ENCODE results near the gene GLRX.
A peak's percentile ranks its signal among the peaks of the same experiment; 100 is the strongest.

Gene GLRX

DNA sequence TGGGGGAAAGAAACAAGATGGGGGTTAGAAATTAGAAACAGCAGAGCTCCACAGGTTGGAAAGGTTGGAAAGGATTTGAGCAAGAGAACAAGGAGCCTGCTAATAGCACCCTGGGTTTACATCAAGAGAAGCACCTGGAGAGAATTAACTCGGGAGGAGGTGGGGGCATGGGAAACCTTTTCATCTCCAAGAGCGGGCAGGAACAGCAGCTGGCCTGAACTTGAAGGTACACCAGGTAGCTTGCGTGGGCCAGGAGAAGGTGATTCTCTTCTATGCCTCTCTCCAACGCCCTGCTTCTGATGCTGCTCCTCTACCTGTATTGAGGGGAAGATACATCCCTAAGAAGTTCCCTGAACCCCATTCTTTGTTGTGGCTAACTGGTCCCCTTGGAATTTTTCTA lies 37.1 kb upstream of the GLRX start:
- peaks cover 6 to 28% (median 17%) of the 10 kb centered on the region in 4 experiments for H3K4me1 ChIP-seq (ENCODE audit: control extremely low read depth in 1 of 4, control insufficient read depth in 4 of 4, insufficient read depth in 4 of 4, low read length in 3 of 4)
- H3K27me3 ChIP-seq (replicated peaks in 2 of 5; ENCODE audit: control insufficient read depth in 4 of 5, insufficient read depth in 5 of 5, low read length in 4 of 5), result no peaks in the 10 kb centered on the region
- no peak overlapping the region for H3K4me3 ChIP-seq (ENCODE audit: control insufficient read depth in 1 of 7, extremely low read depth in 1 of 7, insufficient read depth in 4 of 7, low read depth in 2 of 7, low read length in 6 of 7)
- WGBS (ENCODE audit: insufficient coverage), result 100% methylated on average over 3 of the region's 4 CpGs
- POLR2A ChIA-PET, result no interaction called here
- no peaks in the 10 kb centered on the region for H3K36me3 ChIP-seq (ENCODE audit: control insufficient read depth in 4 of 4, insufficient read depth in 4 of 4, low read length in 3 of 4)
- H3K9me3 ChIP-seq (ENCODE audit: control extremely low read depth in 1 of 5, control insufficient read depth in 4 of 5, insufficient read depth in 2 of 5, low read depth in 1 of 5, low read length in 4 of 5), result no peaks in the 10 kb centered on the region
- no peak overlapping the region for H3K27ac ChIP-seq (ENCODE audit: insufficient read depth in 1 of 2, low read depth in 1 of 2, low read length in 2 of 2, poor library complexity in 1 of 2, severe bottlenecking in 2 of 2)
- CTCF ChIA-PET, result interaction anchor here (0.8 to 3.9 kb wide), 9 partner anchors 11 to 743 kb away, joined by 3 to 52 read pairs (median 7); partner anchors contain the start of gene ELL2
- DNase-seq, result no peak

DNA sequence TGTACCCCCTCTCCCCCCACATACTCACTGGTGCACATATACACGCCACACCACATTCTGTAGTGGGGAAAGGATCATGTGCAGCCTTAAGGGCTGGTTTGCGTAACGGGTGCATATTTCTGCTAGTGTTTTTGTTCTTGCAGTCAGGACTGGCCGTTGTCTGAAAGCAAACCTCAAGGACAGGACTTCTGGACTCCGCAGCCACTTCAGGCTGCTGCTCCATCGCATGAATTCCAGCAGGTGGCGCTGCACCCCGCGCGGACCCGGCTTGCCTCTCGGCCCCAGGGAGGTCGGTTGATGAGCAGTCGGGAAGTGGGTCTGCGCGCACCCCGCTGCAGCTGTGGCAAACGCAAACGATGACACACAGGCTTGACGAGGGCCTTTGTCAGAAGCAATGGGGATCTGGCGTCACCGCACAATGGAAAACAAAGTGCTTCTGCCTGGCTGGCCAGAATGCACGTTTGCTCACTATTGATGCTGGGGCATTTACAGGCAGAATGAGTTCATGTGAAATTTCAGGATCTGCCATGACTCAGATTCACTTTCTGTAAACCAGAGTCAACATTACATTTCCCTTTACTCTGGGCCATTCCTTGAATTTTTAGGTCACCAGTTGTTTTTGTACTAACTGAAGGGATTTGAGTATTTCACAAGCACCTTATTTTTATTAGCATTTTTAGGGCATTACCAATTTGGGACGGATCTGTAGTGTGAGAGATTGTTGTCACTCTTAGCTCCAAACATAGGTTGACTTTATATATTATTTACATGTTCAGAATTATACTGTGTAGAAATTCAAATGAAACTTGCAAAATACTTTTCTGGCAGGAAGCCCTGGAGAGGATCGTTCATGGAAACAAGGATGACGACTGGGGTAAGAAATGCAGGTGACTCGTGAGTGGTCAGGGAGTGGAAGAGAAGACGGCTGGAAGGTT lies 36.4 kb upstream of the GLRX start:
- ChIA-PET POLR2A (no interaction called here), CTCF (interaction anchor here (1.1 to 3.9 kb wide), 10 partner anchors 10 to 745 kb away, joined by 3 to 52 read pairs (median 6); partner anchors contain the start of gene ELL2)
- WGBS (ENCODE audit: insufficient coverage), result 18% methylated on average over 26 of the region's 28 CpGs
- Histone ChIP-seq H3K27me3 (replicated peaks in 2 of 5; ENCODE audit: control insufficient read depth in 4 of 5, insufficient read depth in 5 of 5, low read length in 4 of 5) (no peaks in the 10 kb centered on the region), H3K4me3 (ENCODE audit: control insufficient read depth in 1 of 7, extremely low read depth in 1 of 7, insufficient read depth in 4 of 7, low read depth in 2 of 7, low read length in 6 of 7) (peak overlapping the region in 4 of 7 experiments; percentile 11 to 70 (median 35)), H3K36me3 (ENCODE audit: control insufficient read depth in 4 of 4, insufficient read depth in 4 of 4, low read length in 3 of 4) (no peaks in the 10 kb centered on the region), H3K27ac (ENCODE audit: insufficient read depth in 1 of 2, low read depth in 1 of 2, low read length in 2 of 2, poor library complexity in 1 of 2, severe bottlenecking in 2 of 2) (no peak overlapping the region), H3K4me1 (ENCODE audit: control extremely low read depth in 1 of 4, control insufficient read depth in 4 of 4, insufficient read depth in 4 of 4, low read length in 3 of 4) (peaks cover 6 to 28% (median 17%) of the 10 kb centered on the region in 4 experiments), H3K9me3 (ENCODE audit: control extremely low read depth in 1 of 5, control insufficient read depth in 4 of 5, insufficient read depth in 2 of 5, low read depth in 1 of 5, low read length in 4 of 5) (no peaks in the 10 kb centered on the region)
- peak; percentile 92 to 96 (median 96) for DNase-seq

DNA sequence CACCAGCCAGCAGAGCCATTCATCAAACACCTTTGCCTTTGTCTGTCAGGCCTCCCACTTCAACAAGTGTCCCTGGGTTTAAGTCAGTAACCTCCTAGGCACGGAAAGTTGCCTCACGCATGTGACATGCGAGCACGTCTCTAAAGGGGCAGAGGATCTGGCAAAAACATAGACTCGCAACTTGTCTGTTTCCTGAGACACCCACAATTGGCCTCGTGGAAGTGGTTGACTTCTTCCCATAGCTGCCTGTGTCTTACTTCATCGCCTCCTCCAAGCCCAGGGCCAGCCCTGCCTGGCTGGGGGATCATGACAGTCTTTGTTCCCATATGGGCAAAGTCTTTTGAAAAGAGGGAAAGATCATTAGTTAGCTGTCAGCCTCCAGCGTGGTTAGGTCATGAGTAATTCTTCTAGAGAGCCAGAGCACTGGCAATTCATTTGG lies 35.5 kb upstream of the GLRX start:
- no peak for DNase-seq
- 67% methylated on average over 7 of the region's 8 CpGs for WGBS (ENCODE audit: insufficient coverage)
- Histone ChIP-seq H3K27me3 (replicated peaks in 2 of 5; ENCODE audit: control insufficient read depth in 4 of 5, insufficient read depth in 5 of 5, low read length in 4 of 5) (no peaks in the 10 kb centered on the region), H3K4me3 (ENCODE audit: control insufficient read depth in 1 of 7, extremely low read depth in 1 of 7, insufficient read depth in 4 of 7, low read depth in 2 of 7, low read length in 6 of 7) (no peak overlapping the region), H3K9me3 (ENCODE audit: control extremely low read depth in 1 of 5, control insufficient read depth in 4 of 5, insufficient read depth in 2 of 5, low read depth in 1 of 5, low read length in 4 of 5) (no peaks in the 10 kb centered on the region), H3K27ac (ENCODE audit: insufficient read depth in 1 of 2, low read depth in 1 of 2, low read length in 2 of 2, poor library complexity in 1 of 2, severe bottlenecking in 2 of 2) (no peak overlapping the region), H3K36me3 (ENCODE audit: control insufficient read depth in 4 of 4, insufficient read depth in 4 of 4, low read length in 3 of 4) (no peaks in the 10 kb centered on the region), H3K4me1 (ENCODE audit: control extremely low read depth in 1 of 4, control insufficient read depth in 4 of 4, insufficient read depth in 4 of 4, low read length in 3 of 4) (peaks cover 6 to 22% (median 15%) of the 10 kb centered on the region in 4 experiments)
- ChIA-PET POLR2A (no interaction called here), CTCF (interaction anchor here (0.6 to 3.9 kb wide), 8 partner anchors 23 to 746 kb away, joined by 3 to 52 read pairs (median 4); partner anchors contain the start of gene ELL2)

DNA sequence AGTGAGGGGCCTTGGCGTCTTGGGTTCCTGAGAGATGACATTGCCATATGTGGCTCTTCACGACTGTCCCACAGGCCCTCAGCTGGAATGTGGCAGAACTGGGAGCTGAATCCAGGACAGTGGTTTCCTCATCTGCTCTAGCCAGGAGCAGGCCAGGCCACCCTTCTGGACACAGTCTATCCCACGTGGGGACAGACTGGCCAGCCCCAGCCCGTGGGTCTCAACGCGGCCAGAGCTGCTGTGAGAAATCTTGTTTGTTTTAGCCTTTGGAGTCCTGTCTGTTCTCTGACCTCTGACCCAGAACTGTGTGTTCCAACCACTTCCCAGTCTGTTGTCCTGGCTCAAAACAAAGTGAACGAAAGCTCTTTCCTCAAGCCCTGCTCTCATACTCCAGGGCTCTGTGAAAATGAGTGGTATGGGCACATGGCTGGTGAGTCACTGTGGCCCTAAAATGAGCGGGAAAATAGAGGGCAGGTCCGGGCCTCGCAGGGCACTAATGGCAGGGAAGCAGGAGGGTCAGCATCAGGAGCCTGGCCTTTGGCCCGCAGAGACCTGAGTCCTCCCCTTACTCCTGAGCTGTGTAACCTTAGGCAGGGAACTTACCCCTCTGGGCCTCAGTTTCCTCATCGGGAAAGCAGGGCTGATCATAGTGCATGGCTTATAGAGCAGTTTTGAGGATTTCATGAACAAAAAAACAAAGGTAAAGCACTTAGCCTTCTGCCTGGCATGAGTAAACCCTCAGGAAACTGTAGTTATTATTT lies 34.8 kb upstream of the GLRX start:
- 94% methylated on average over 10 of the region's 12 CpGs for WGBS (ENCODE audit: insufficient coverage)
- Histone ChIP-seq H3K27ac (ENCODE audit: insufficient read depth in 1 of 2, low read depth in 1 of 2, low read length in 2 of 2, poor library complexity in 1 of 2, severe bottlenecking in 2 of 2) (no peak overlapping the region), H3K9me3 (ENCODE audit: control extremely low read depth in 1 of 5, control insufficient read depth in 4 of 5, insufficient read depth in 2 of 5, low read depth in 1 of 5, low read length in 4 of 5) (no peaks in the 10 kb centered on the region), H3K4me3 (ENCODE audit: control insufficient read depth in 1 of 7, extremely low read depth in 1 of 7, insufficient read depth in 4 of 7, low read depth in 2 of 7, low read length in 6 of 7) (no peak overlapping the region), H3K4me1 (ENCODE audit: control extremely low read depth in 1 of 4, control insufficient read depth in 4 of 4, insufficient read depth in 4 of 4, low read length in 3 of 4) (peaks cover 6 to 20% (median 15%) of the 10 kb centered on the region in 4 experiments), H3K27me3 (replicated peaks in 2 of 5; ENCODE audit: control insufficient read depth in 4 of 5, insufficient read depth in 5 of 5, low read length in 4 of 5) (no peaks in the 10 kb centered on the region), H3K36me3 (ENCODE audit: control insufficient read depth in 4 of 4, insufficient read depth in 4 of 4, low read length in 3 of 4) (no peaks in the 10 kb centered on the region)
- ChIA-PET POLR2A (interaction anchor here (0.6 to 0.7 kb wide), 2 partner anchors 54 to 84 kb away, joined by 3 to 4 read pairs; no protein-coding TSS in a partner anchor), CTCF (interaction anchor here (0.6 to 3.9 kb wide), 12 partner anchors 9 to 746 kb away, joined by 3 to 52 read pairs (median 4); partner anchors contain the start of gene ELL2)
- DNase-seq, result no peak

DNA sequence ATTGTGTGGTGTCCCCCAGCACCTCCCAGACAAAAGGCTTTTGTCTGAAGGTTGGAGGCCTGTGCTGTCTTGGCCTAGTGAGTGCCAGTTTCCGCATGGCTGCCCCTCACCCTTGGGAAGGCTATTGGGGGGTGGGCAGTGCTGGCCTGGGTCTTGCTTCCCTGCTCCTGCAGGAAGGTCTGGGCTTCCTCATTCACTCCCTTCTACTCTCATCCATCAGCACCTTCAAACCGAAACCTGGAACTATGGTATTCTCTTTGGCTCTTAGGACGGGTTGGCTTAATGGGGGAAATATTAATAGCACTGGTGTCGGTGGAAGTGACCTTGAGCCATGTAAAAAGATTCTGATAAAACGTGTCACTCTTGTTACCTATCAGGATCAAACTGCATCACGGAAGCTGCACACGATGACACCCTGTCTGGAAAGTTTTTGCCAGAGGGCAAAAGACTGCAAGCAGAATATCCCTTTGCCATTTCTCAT lies 34.0 kb upstream of the GLRX start:
- CTCF ChIA-PET, result interaction anchor here (0.8 to 3.9 kb wide), 8 partner anchors 8 to 747 kb away, joined by 3 to 52 read pairs (median 4); partner anchors contain the start of gene ELL2
- peaks cover 3 to 16% (median 10%) of the 10 kb centered on the region in 4 experiments for H3K4me1 ChIP-seq (ENCODE audit: control extremely low read depth in 1 of 4, control insufficient read depth in 4 of 4, insufficient read depth in 4 of 4, low read length in 3 of 4)
- POLR2A ChIA-PET, result no interaction called here
- no peaks in the 10 kb centered on the region for H3K36me3 ChIP-seq (ENCODE audit: control insufficient read depth in 4 of 4, insufficient read depth in 4 of 4, low read length in 3 of 4)
- H3K9me3 ChIP-seq (ENCODE audit: control extremely low read depth in 1 of 5, control insufficient read depth in 4 of 5, insufficient read depth in 2 of 5, low read depth in 1 of 5, low read length in 4 of 5), result no peaks in the 10 kb centered on the region
- H3K27ac ChIP-seq (ENCODE audit: insufficient read depth in 1 of 2, low read depth in 1 of 2, low read length in 2 of 2, poor library complexity in 1 of 2, severe bottlenecking in 2 of 2), result no peak overlapping the region
- 97% methylated on average over 4 of the region's 7 CpGs for WGBS (ENCODE audit: insufficient coverage)
- DNase-seq, result no peak
- no peak overlapping the region for H3K4me3 ChIP-seq (ENCODE audit: control insufficient read depth in 1 of 7, extremely low read depth in 1 of 7, insufficient read depth in 4 of 7, low read depth in 2 of 7, low read length in 6 of 7)
- H3K27me3 ChIP-seq (replicated peaks in 2 of 5; ENCODE audit: control insufficient read depth in 4 of 5, insufficient read depth in 5 of 5, low read length in 4 of 5), result no peaks in the 10 kb centered on the region

DNA sequence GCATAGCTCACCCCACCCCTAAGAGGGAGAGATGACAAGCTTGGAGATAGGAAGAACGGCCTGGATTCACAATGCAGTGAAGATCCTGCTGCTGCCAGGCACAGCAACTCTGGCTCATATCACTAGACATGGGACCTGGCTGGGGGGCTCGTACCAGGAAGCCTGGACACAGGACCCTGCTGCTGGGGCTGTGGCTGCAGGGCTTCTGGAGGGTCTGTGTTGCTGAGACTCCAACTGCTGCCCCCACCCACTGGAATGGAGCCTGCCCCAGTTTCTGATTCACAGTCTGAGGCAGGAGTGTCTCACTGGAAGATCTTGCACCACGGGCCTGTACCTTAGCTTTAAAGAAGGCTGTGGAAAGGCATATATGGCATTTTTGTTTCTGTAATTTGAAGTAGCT lies 31.0 kb upstream of the GLRX start:
- Histone ChIP-seq H3K27me3 (replicated peaks in 2 of 5; ENCODE audit: control insufficient read depth in 4 of 5, insufficient read depth in 5 of 5, low read length in 4 of 5) (no peaks in the 10 kb centered on the region), H3K4me1 (ENCODE audit: control extremely low read depth in 1 of 4, control insufficient read depth in 4 of 4, insufficient read depth in 4 of 4, low read length in 3 of 4) (peaks cover 0 to 3% (median 1%) of the 10 kb centered on the region in 4 experiments), H3K36me3 (ENCODE audit: control insufficient read depth in 4 of 4, insufficient read depth in 4 of 4, low read length in 3 of 4) (no peaks in the 10 kb centered on the region), H3K27ac (ENCODE audit: insufficient read depth in 1 of 2, low read depth in 1 of 2, low read length in 2 of 2, poor library complexity in 1 of 2, severe bottlenecking in 2 of 2) (no peak overlapping the region), H3K9me3 (ENCODE audit: control extremely low read depth in 1 of 5, control insufficient read depth in 4 of 5, insufficient read depth in 2 of 5, low read depth in 1 of 5, low read length in 4 of 5) (no peaks in the 10 kb centered on the region), H3K4me3 (ENCODE audit: control insufficient read depth in 1 of 7, extremely low read depth in 1 of 7, insufficient read depth in 4 of 7, low read depth in 2 of 7, low read length in 6 of 7) (no peak overlapping the region)
- ChIA-PET CTCF (interaction anchor here (1.0 to 22.7 kb wide), 11 partner anchors 8 to 748 kb away, joined by 3 to 430 read pairs (median 4); no protein-coding TSS in a partner anchor), POLR2A (interaction anchor here (1.1 kb wide), 1 partner anchor 847 kb away, joined by 3 read pairs; no protein-coding TSS in a partner anchor)
- 93% methylated on average over 3 of the region's 3 CpGs for WGBS (ENCODE audit: insufficient coverage)
- DNase-seq, result no peak
